Fibroblast of the aortic adventitia (primary cell): ENCODE measurements around the gene TMEM44. TPM values are rescaled to one million over a fixed set of nuclear protein-coding genes. Genes with fewer than 3 reads are reported as not detected.

Source experiments
- DNase-seq: peaks from one replicate; pipeline ENCODE4 v3.0.0-alpha.2; 2010; ENCODE audit warnings: low read depth
- H3K4me3 ChIP-seq: 2 replicates; pipeline ENCODE4 v1.5.1; 2011; ENCODE audit warnings: low read depth, mild to moderate bottlenecking, control low read depth, low read length, moderate library complexity
- small RNA-seq: library from RNA; depleted of rRNA; stranded (forward); fragments of <200 nt; gene quantifications from one replicate; pipeline ENCODE3, GENCODE V24; 2012
- total RNA-seq: library from RNA; depleted of rRNA; stranded (reverse); fragments of >200 nt; gene quantifications from 2 replicates; pipeline ENCODE4 v1.2.3, GENCODE V29; 2012; ENCODE audit warnings: low replicate concordance
- TF ChIP-seq, protein P1 (sequence below): IDR thresholded peaks from 2 replicates; pipeline ENCODE4 v1.5.1; 2011; ENCODE audit warnings: mild to moderate bottlenecking, low read length, control low read depth, inconsistent platforms; ENCODE audit not compliant: insufficient read depth

TMEM44 gene
- total RNA-seq, 1 donor, result 16.7 TPM

DNA sequence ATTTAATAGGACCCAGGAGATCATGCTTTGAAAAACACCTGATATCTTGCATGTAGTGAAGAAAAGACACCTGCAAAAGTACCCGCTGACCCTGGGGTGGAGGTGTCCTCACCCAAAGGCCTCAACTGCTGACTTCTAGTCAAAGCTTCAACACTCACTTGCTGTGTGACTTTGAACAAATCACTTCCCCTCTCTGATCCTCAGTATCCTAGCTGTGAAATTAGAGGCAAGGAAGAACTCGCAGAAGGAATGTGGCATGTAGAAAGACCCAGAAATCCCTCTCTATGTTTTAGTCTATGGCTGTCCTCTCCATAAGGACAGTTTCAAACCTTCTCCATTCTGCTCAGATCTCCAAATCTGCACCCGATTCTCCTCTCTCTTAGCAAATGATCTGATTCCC is 93.7 kb downstream of the TMEM44 start:
- TF ChIP-seq, protein P1, sequence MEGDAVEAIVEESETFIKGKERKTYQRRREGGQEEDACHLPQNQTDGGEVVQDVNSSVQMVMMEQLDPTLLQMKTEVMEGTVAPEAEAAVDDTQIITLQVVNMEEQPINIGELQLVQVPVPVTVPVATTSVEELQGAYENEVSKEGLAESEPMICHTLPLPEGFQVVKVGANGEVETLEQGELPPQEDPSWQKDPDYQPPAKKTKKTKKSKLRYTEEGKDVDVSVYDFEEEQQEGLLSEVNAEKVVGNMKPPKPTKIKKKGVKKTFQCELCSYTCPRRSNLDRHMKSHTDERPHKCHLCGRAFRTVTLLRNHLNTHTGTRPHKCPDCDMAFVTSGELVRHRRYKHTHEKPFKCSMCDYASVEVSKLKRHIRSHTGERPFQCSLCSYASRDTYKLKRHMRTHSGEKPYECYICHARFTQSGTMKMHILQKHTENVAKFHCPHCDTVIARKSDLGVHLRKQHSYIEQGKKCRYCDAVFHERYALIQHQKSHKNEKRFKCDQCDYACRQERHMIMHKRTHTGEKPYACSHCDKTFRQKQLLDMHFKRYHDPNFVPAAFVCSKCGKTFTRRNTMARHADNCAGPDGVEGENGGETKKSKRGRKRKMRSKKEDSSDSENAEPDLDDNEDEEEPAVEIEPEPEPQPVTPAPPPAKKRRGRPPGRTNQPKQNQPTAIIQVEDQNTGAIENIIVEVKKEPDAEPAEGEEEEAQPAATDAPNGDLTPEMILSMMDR, result no peak
- no peak for DNase-seq
- no peak overlapping the region for H3K4me3 ChIP-seq

DNA sequence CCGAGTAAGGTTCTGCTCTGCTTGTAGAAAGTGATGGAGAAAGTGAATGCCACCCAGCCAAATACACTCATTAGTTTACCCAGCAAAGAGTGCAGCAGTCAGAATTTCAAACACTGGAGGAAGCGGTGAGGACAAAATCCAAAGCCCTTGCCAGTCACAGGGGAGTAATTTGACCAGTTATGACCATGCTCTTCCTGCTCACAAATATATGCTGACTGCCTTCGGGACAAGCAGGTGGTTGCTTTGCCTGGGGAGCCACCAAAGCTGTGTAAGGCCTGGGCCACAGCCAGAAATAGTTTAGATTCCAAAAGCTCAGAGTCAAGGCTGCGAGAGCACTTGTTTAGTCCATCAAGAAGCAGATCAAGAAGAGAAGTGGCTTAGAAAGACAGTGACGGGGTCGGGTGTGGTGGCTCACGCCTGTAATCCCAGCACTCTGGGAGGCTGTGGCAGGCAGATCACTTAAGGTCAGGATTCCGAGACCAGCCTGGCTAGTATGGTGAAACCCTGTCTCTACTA is 95.4 kb downstream of the TMEM44 start:
- DNase-seq, result peak; percentile 73
- H3K4me3 ChIP-seq, result no peak overlapping the region
- TF ChIP-seq, protein P1, result no peak

Small RNAs within 50 kb of the gene (small RNA-seq; reads per million reads assigned to genes)
- gene AC046143.2, result not detected

Other genes starting within 250 kb of the TMEM44 start
- gene GP5, start 234.2 kb downstream of the TMEM44 start, total RNA-seq, result 0.09 and 0.49 TPM in 2 replicates
- gene ATP13A3, start 146.4 kb downstream of the TMEM44 start, total RNA-seq, result 448 and 494 TPM in 2 replicates
- 30.6 and 41.9 TPM in 2 replicates for gene LSG1, start 38.8 kb upstream of the TMEM44 start, total RNA-seq
- 12.7 and 14.1 TPM in 2 replicates for gene FAM43A, start 52.5 kb upstream of the TMEM44 start, total RNA-seq